ENCODE measurements around the gene RIMKLA.
A peak's percentile ranks its signal among the peaks of the same experiment; 100 is the strongest.

Gene RIMKLA

GRCh38 chr1:42380586-42381279, at the start of gene RIMKLA:
RIMKLA (plus strand) TSS chr1:42380792; CDS start chr1:42380935, 143 bp downstream.
- peak; percentile 53 for DNase-seq

- no peak for DNase-seq
These were observed 47.7 kb upstream of the RIMKLA start for GRCh38 chr1:42332877-42333276.

GRCh38 chr1:42333662-42334239, 46.8 kb upstream of the RIMKLA start:
- DNase-seq = no peak

GRCh38 chr1:42334240-42335049, 46.1 kb upstream of the RIMKLA start:
- DNase-seq = no peak

- peak; percentile 71 for DNase-seq
These were observed 45.4 kb upstream of the RIMKLA start, which contains the start of gene FOXJ3 for GRCh38 chr1:42335050-42335808. FOXJ3 (minus strand) TSS chr1:42335235; CDS start chr1:42311093, 24,142 bp downstream.

- DNase-seq = peak; percentile 91
These were observed 44.6 kb upstream of the RIMKLA start for GRCh38 chr1:42335809-42336518.

- no peak for DNase-seq
These were observed 43.6 kb upstream of the RIMKLA start for GRCh38 chr1:42336978-42337377.

- DNase-seq = peak; percentile 100
These were observed 40.5 kb upstream of the RIMKLA start for GRCh38 chr1:42340093-42340492.

- peak; percentile 89 for DNase-seq
These were observed 39.7 kb upstream of the RIMKLA start for GRCh38 chr1:42340901-42341300.

- no peak for DNase-seq
These were observed 37.5 kb upstream of the RIMKLA start for GRCh38 chr1:42343049-42343448.

- no peak for DNase-seq
These were observed 32.1 kb upstream of the RIMKLA start for GRCh38 chr1:42348498-42348897.

GRCh38 chr1:42350086-42350485, 30.5 kb upstream of the RIMKLA start:
- no peak for DNase-seq

GRCh38 chr1:42358791-42359190, 21.8 kb upstream of the RIMKLA start:
- no peak for DNase-seq

- no peak for DNase-seq
These were observed 21.1 kb upstream of the RIMKLA start for GRCh38 chr1:42359466-42359865.

- no peak for DNase-seq
These were observed 16.5 kb upstream of the RIMKLA start for GRCh38 chr1:42364089-42364488.

- DNase-seq = no peak
These were observed 16.1 kb upstream of the RIMKLA start for GRCh38 chr1:42364542-42364941.

GRCh38 chr1:42365118-42365517, 15.5 kb upstream of the RIMKLA start:
- DNase-seq = no peak

- DNase-seq = no peak
These were observed 12.3 kb upstream of the RIMKLA start for GRCh38 chr1:42368096-42368795.

GRCh38 chr1:42369471-42369870, 11.1 kb upstream of the RIMKLA start:
- DNase-seq = no peak

GRCh38 chr1:42370876-42371549, 9.6 kb upstream of the RIMKLA start:
- DNase-seq = no peak

- no peak for DNase-seq
These were observed 7.8 kb upstream of the RIMKLA start for GRCh38 chr1:42372796-42373195.
